ENCODE measurements around the gene ARHGAP15. TPM values are rescaled to one million over a fixed set of nuclear protein-coding genes. Genes with fewer than 3 reads are reported as not detected.

ARHGAP15 gene
- total RNA-seq, 1 donor from 2014 or later: 14.2 TPM

GRCh38 chr2:143455317-143455716, 326.1 kb downstream of the ARHGAP15 start:
- no peak for DNase-seq

GRCh38 chr2:143458258-143459190, 329.3 kb downstream of the ARHGAP15 start:
- no peak for DNase-seq

- DNase-seq: no peak
Measured at GRCh38 chr2:143460382-143460781, 331.2 kb downstream of the ARHGAP15 start.

GRCh38 chr2:143463719-143464118, 334.5 kb downstream of the ARHGAP15 start:
- DNase-seq: no peak

- no peak for DNase-seq
Measured at GRCh38 chr2:143466391-143466790, 337.2 kb downstream of the ARHGAP15 start.

- no peak for DNase-seq
Measured at GRCh38 chr2:143467011-143467410, 337.8 kb downstream of the ARHGAP15 start.

- no peak for DNase-seq
Measured at GRCh38 chr2:143468341-143468888, 339.2 kb downstream of the ARHGAP15 start.

GRCh38 chr2:143469323-143469722, 340.1 kb downstream of the ARHGAP15 start:
- DNase-seq: no peak

- DNase-seq: no peak
Measured at GRCh38 chr2:143471550-143471949, 342.3 kb downstream of the ARHGAP15 start.

GRCh38 chr2:143473216-143473615, 344.0 kb downstream of the ARHGAP15 start:
- DNase-seq: no peak

- DNase-seq: no peak
Measured at GRCh38 chr2:143473820-143474219, 344.6 kb downstream of the ARHGAP15 start.

GRCh38 chr2:143474586-143474985, 345.4 kb downstream of the ARHGAP15 start:
- no peak for DNase-seq

- DNase-seq: no peak
Measured at GRCh38 chr2:143475041-143475776, 346.0 kb downstream of the ARHGAP15 start.

- no peak for DNase-seq
Measured at GRCh38 chr2:143476336-143477087, 347.3 kb downstream of the ARHGAP15 start.

GRCh38 chr2:143477714-143478443, 348.7 kb downstream of the ARHGAP15 start:
- no peak for DNase-seq

GRCh38 chr2:143480086-143480485, 350.9 kb downstream of the ARHGAP15 start:
- DNase-seq: no peak

- no peak for DNase-seq
Measured at GRCh38 chr2:143480601-143481236, 351.5 kb downstream of the ARHGAP15 start.

GRCh38 chr2:143481237-143481623, 352.0 kb downstream of the ARHGAP15 start:
- DNase-seq: no peak

GRCh38 chr2:143481733-143482132, 352.5 kb downstream of the ARHGAP15 start:
- DNase-seq: no peak

- no peak for DNase-seq
Measured at GRCh38 chr2:143482316-143482715, 353.1 kb downstream of the ARHGAP15 start.

GRCh38 chr2:143482771-143483170, 353.6 kb downstream of the ARHGAP15 start:
- no peak for DNase-seq

Measured in occipital lobe (tissue), 2 donors.